ENCODE data around the gene B3GAT3. TPM values are rescaled to one million over a fixed set of nuclear protein-coding genes. Genes with fewer than 3 reads are reported as not detected.

The B3GAT3 gene
- total RNA-seq (2012; rRNA removed) = 31.2 and 42.1 TPM in 2 replicates

GRCh38 chr11:62621567-62622470, at the start of gene B3GAT3:
B3GAT3 (minus strand) TSS chr11:62621986; CDS start chr11:62621947, 39 bp downstream.
- Histone ChIP-seq H3K36me3 (ENCODE audit: insufficient read depth, low read length) (peaks cover 22% of the 10 kb centered on the region), H3K27me3 (ENCODE audit: control insufficient read depth, insufficient read depth, low read length) (no peaks in the 10 kb centered on the region), H3K4me1 (ENCODE audit: control insufficient read depth, insufficient read depth, low read length) (peaks cover 17% of the 10 kb centered on the region), H3K4me3 (ENCODE audit: low read length) (peak within 1 kb of the TSS; percentile 78), H3K9me3 (replicated peaks; ENCODE audit: low read length) (no peaks in the 10 kb centered on the region), H3K4me2 (ENCODE audit: low read length) (peak within 1 kb of the TSS; percentile 94), H3K9ac (ENCODE audit: low read depth, low read length) (peak within 1 kb of the TSS; percentile 82)

- peak overlapping the region; percentile 92 for H3K4me3 ChIP-seq (ENCODE audit: low read length)
- H3K4me1 ChIP-seq (ENCODE audit: control insufficient read depth, insufficient read depth, low read length) = peaks cover 36% of the 10 kb centered on the region
- H3K9me3 ChIP-seq (replicated peaks; ENCODE audit: low read length) = no peaks in the 10 kb centered on the region
- peaks cover 28% of the 10 kb centered on the region for H3K36me3 ChIP-seq (ENCODE audit: insufficient read depth, low read length)
- H3K9ac ChIP-seq (ENCODE audit: low read depth, low read length) = peak overlapping the region; percentile 92
- H3K4me2 ChIP-seq (ENCODE audit: low read length) = peak overlapping the region; percentile 97
- H3K27me3 ChIP-seq (ENCODE audit: control insufficient read depth, insufficient read depth, low read length) = no peaks in the 10 kb centered on the region
These were observed 49.4 kb upstream of the B3GAT3 start for GRCh38 chr11:62671236-62671607.

- H3K4me1 ChIP-seq (ENCODE audit: control insufficient read depth, insufficient read depth, low read length) = peaks cover 38% of the 10 kb centered on the region
These were observed 47.8 kb upstream of the B3GAT3 start for GRCh38 chr11:62669420-62670161.

GRCh38 chr11:62667460-62667859, 45.7 kb upstream of the B3GAT3 start:
- peak overlapping the region; percentile 97 for H3K4me2 ChIP-seq (ENCODE audit: low read length)
- H3K36me3 ChIP-seq (ENCODE audit: insufficient read depth, low read length) = peaks cover 29% of the 10 kb centered on the region
- no peaks in the 10 kb centered on the region for H3K27me3 ChIP-seq (ENCODE audit: control insufficient read depth, insufficient read depth, low read length)
- peak overlapping the region; percentile 95 for H3K9ac ChIP-seq (ENCODE audit: low read depth, low read length)
- no peak overlapping the region for H3K4me3 ChIP-seq (ENCODE audit: low read length)
- no peaks in the 10 kb centered on the region for H3K9me3 ChIP-seq (replicated peaks; ENCODE audit: low read length)
- H3K4me1 ChIP-seq (ENCODE audit: control insufficient read depth, insufficient read depth, low read length) = peaks cover 28% of the 10 kb centered on the region

More at GRCh38 chr11:62669420-62670161, 47.8 kb upstream of the B3GAT3 start:
- Histone ChIP-seq H3K4me3 (ENCODE audit: low read length) (no peak overlapping the region), H3K9ac (ENCODE audit: low read depth, low read length) (no peak overlapping the region), H3K27me3 (ENCODE audit: control insufficient read depth, insufficient read depth, low read length) (no peaks in the 10 kb centered on the region), H3K9me3 (replicated peaks; ENCODE audit: low read length) (no peaks in the 10 kb centered on the region), H3K4me2 (ENCODE audit: low read length) (peak overlapping the region; percentile 6), H3K36me3 (ENCODE audit: insufficient read depth, low read length) (peaks cover 27% of the 10 kb centered on the region)

- H3K9ac ChIP-seq (ENCODE audit: low read depth, low read length) = peak overlapping the region; percentile 95
- H3K4me1 ChIP-seq (ENCODE audit: control insufficient read depth, insufficient read depth, low read length) = peaks cover 25% of the 10 kb centered on the region
- peaks cover 30% of the 10 kb centered on the region for H3K36me3 ChIP-seq (ENCODE audit: insufficient read depth, low read length)
- H3K9me3 ChIP-seq (replicated peaks; ENCODE audit: low read length) = no peaks in the 10 kb centered on the region
- H3K27me3 ChIP-seq (ENCODE audit: control insufficient read depth, insufficient read depth, low read length) = no peaks in the 10 kb centered on the region
- H3K4me2 ChIP-seq (ENCODE audit: low read length) = peak overlapping the region; percentile 97
- peak overlapping the region; percentile 81 for H3K4me3 ChIP-seq (ENCODE audit: low read length)
These were observed 44.6 kb upstream of the B3GAT3 start for GRCh38 chr11:62666259-62666926.

- Histone ChIP-seq H3K4me2 (ENCODE audit: low read length) (peak overlapping the region; percentile 97), H3K36me3 (ENCODE audit: insufficient read depth, low read length) (peaks cover 30% of the 10 kb centered on the region), H3K9me3 (replicated peaks; ENCODE audit: low read length) (no peaks in the 10 kb centered on the region), H3K27me3 (ENCODE audit: control insufficient read depth, insufficient read depth, low read length) (no peaks in the 10 kb centered on the region), H3K4me1 (ENCODE audit: control insufficient read depth, insufficient read depth, low read length) (peaks cover 22% of the 10 kb centered on the region), H3K9ac (ENCODE audit: low read depth, low read length) (peak overlapping the region; percentile 95), H3K4me3 (ENCODE audit: low read length) (peak overlapping the region; percentile 81)
These were observed 43.9 kb upstream of the B3GAT3 start for GRCh38 chr11:62665599-62666258.

GRCh38 chr11:62665075-62665598, 43.4 kb upstream of the B3GAT3 start, which contains the start of the genes C11orf98 and CSKMT:
C11orf98 (minus strand) TSS chr11:62665210; CDS start chr11:62665169, 41 bp downstream.
CSKMT (plus strand) TSS chr11:62665312; CDS start chr11:62665880, 568 bp downstream.
- no peaks in the 10 kb centered on the region for H3K9me3 ChIP-seq (replicated peaks; ENCODE audit: low read length)
- H3K4me3 ChIP-seq (ENCODE audit: low read length) = peak within 1 kb of the TSS; percentile 81
- no peaks in the 10 kb centered on the region for H3K27me3 ChIP-seq (ENCODE audit: control insufficient read depth, insufficient read depth, low read length)
- peak within 1 kb of the TSS; percentile 95 for H3K9ac ChIP-seq (ENCODE audit: low read depth, low read length)
- peaks cover 30% of the 10 kb centered on the region for H3K36me3 ChIP-seq (ENCODE audit: insufficient read depth, low read length)
- H3K4me1 ChIP-seq (ENCODE audit: control insufficient read depth, insufficient read depth, low read length) = peaks cover 22% of the 10 kb centered on the region
- H3K4me2 ChIP-seq (ENCODE audit: low read length) = peak within 1 kb of the TSS; percentile 97

- Histone ChIP-seq H3K9me3 (replicated peaks; ENCODE audit: low read length) (no peaks in the 10 kb centered on the region), H3K9ac (ENCODE audit: low read depth, low read length) (peak overlapping the region; percentile 95), H3K4me2 (ENCODE audit: low read length) (peak overlapping the region; percentile 88), H3K4me3 (ENCODE audit: low read length) (peak overlapping the region; percentile 81), H3K4me1 (ENCODE audit: control insufficient read depth, insufficient read depth, low read length) (peaks cover 16% of the 10 kb centered on the region), H3K27me3 (ENCODE audit: control insufficient read depth, insufficient read depth, low read length) (no peaks in the 10 kb centered on the region), H3K36me3 (ENCODE audit: insufficient read depth, low read length) (peaks cover 30% of the 10 kb centered on the region)
These were observed 42.8 kb upstream of the B3GAT3 start for GRCh38 chr11:62664405-62665074.

- no peak overlapping the region for H3K4me3 ChIP-seq (ENCODE audit: low read length)
- peaks cover 6% of the 10 kb centered on the region for H3K4me1 ChIP-seq (ENCODE audit: control insufficient read depth, insufficient read depth, low read length)
- H3K27me3 ChIP-seq (ENCODE audit: control insufficient read depth, insufficient read depth, low read length) = no peaks in the 10 kb centered on the region
- no peak overlapping the region for H3K4me2 ChIP-seq (ENCODE audit: low read length)
- no peaks in the 10 kb centered on the region for H3K36me3 ChIP-seq (ENCODE audit: insufficient read depth, low read length)
- H3K9ac ChIP-seq (ENCODE audit: low read depth, low read length) = no peak overlapping the region
- no peaks in the 10 kb centered on the region for H3K9me3 ChIP-seq (replicated peaks; ENCODE audit: low read length)
These were observed 35.1 kb upstream of the B3GAT3 start for GRCh38 chr11:62656796-62657429.

- Histone ChIP-seq H3K4me2 (ENCODE audit: low read length) (no peak overlapping the region), H3K4me3 (ENCODE audit: low read length) (no peak overlapping the region), H3K9me3 (replicated peaks; ENCODE audit: low read length) (no peaks in the 10 kb centered on the region), H3K36me3 (ENCODE audit: insufficient read depth, low read length) (peaks cover 5% of the 10 kb centered on the region), H3K4me1 (ENCODE audit: control insufficient read depth, insufficient read depth, low read length) (peaks cover 12% of the 10 kb centered on the region), H3K27me3 (ENCODE audit: control insufficient read depth, insufficient read depth, low read length) (no peaks in the 10 kb centered on the region), H3K9ac (ENCODE audit: low read depth, low read length) (no peak overlapping the region)
These were observed 32.5 kb upstream of the B3GAT3 start for GRCh38 chr11:62654297-62654696.

All from skeletal muscle satellite cell (primary cell).